Measurements from ENCODE around the gene ELAVL3.
"Not testable (repeated sequence)": the region's sequence is repeated elsewhere in the genome, so short reads cannot be mapped to it uniquely, and the experiment has no call there.

The ELAVL3 gene

GRCh38 chr19:11406703-11407236 is 74.1 kb downstream of the ELAVL3 start:
- DNase-seq (ENCODE audit: low read depth) = not testable (repeated sequence)

GRCh38 chr19:11405846-11406643 is 74.8 kb downstream of the ELAVL3 start:
- no peak for DNase-seq (ENCODE audit: low read depth)

GRCh38 chr19:11404588-11405222 is 76.1 kb downstream of the ELAVL3 start:
- DNase-seq (ENCODE audit: low read depth) = no peak

- DNase-seq (ENCODE audit: low read depth) = no peak
These were observed 78.9 kb downstream of the ELAVL3 start for GRCh38 chr19:11401808-11402543.
